ENCODE measurements around the gene THBS3.
A peak's percentile ranks its signal among the peaks of the same experiment; 100 is the strongest.
"Not testable (repeated sequence)": the region's sequence is repeated elsewhere in the genome, so short reads cannot be mapped to it uniquely, and the experiment has no call there.

Gene THBS3

DNA sequence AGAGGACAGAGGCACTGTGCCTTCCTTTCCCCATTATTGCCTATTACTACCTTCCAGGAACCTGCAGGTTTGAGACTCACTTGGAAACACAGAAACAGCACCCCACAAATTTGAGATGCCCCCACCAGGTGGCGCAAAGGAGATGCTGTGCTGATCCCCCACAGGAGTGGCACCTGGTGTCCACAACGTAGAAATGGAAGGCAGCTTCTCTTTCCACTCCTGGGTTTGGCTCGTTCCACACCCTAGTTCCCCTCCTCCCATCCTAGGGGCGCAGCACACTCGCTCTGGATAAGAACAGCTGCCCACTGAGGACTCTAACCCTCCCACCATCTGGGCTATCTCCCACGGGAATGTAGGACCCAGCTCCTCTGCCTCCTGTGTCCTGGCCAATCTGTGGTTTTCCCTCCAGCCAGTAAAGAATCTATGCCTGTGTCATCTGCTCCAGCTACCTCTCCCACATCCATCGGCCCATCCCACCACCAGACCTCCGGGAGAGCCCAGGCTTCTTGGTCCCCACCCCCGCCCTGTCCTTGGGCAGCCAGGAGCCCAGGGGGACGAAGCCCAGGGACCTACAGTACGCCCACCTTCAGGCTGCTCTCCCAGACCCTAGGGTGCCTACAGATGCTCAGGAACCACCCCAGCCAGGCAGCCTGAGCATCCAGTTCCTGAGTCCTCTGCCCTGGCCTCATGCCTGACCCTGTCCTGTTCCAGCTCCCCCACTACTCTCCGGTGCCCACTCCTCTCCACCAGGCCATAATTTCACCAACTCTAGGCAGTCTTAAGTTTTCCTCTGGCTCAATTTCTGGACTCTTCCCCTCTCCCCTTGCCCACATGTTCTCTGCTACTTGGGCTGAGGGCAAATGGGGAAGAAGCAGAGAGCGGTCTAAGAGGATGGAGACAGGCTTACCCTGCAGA is 549 bp downstream of the THBS3 start:
- DNase-seq = peak; percentile 86

DNA sequence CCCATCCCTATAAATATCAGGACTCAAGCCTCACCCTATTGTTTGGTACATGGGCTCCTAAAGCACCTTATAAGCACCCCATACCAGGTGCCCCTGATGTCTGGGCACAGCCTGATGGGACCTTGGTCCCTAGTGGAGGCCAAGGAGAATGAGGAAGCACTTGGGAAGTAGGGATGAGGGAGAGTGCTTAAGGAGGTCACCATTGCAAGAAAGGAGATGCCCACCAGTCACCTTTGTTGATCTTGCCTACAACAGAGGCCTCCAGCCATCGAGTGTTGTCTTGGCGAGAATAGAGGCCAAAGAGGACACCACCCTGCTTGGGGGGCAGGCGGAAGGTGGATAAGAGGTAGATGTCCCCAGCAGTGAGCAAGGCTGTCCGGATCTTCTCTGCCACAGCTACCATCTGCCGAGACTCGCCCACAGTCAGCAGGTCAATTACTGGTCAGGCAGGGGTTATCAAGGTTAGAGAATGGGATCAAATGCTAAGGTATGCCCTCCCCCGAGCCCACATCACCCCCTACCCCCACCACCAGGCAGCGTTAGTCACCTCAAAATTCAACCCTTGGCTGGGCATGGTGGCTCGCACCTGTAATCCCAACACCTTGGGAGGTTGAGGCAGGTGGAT is 1.6 kb downstream of the THBS3 start:
- DNase-seq = peak; percentile 21

DNA sequence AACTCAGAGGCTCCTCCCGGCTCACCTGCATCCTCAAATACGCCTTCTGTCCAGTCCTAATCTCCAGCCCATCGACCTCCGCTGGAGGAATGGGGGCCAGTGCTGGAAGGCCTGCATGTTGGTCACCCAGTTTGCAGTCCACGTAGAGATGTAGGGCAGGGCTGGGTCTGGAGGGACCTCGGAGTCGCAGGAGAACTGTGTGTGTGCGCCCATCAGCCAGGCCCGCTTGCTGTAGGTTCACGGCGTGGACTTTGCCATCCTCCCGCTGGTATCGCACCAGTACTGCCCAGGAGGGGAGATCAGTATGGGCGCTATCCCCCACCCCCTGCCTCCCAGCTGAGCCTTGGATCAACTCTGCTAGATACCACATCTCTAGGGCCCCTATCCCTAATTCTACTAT is 2.7 kb downstream of the THBS3 start:
- no peak for DNase-seq

DNA sequence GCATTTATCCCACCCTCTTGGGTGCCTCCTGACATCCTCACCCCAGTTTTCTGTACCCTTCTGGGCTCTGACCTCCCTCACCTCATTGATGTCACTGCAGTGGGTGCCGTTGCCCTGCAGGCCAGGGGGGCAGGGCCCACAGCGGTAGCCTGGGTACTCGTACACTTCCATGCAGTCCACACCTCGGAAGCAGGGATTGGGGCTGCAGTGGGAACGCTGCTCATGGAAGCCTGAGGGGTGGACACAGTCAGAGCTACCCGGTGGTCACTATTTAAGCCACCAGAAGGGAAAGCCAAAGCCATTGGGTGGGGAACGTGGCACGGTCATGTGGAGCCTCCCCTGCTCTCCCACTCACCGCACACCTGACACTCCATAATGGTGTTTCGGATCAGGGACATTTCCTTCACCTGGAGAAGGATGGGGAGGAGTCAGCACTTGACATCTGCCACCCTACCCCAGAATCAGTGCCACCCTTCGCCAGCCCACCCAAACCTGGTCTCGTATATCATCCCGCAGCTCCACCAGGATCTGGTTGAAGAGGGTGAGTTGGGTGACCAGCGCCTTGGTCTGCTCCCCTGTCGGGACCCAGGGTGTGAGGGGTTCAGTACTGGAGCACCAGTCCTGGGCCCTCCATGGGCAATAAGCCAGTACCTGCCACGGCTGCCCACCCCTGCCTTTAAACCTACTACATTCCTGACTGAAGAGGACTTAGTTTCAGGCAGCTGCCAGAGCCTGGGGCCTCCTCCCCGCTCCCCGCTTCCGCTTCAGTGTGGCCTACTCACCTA is 4.8 kb downstream of the THBS3 start:
- DNase-seq = peak; percentile 30

DNA sequence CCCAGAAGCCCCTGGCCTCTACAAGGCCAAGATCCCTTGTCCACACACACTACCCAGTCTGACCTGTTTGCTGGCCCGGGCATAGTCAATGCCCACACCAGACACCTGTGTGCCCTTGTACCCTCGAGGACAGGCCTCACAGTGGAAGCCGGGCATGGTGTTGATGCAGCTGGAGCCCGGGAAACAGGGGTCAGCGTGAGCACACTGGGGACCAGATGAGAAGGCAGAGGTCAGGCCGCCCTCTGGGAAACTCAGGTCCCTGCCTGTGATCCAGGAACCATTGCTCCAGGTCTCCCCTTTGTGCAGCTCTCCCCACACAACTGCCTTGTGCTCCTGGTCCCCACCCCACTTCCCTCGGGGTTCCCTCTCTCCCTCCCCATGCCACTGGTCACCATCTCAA is 5.5 kb downstream of the THBS3 start:
- DNase-seq = peak; percentile 39

DNA sequence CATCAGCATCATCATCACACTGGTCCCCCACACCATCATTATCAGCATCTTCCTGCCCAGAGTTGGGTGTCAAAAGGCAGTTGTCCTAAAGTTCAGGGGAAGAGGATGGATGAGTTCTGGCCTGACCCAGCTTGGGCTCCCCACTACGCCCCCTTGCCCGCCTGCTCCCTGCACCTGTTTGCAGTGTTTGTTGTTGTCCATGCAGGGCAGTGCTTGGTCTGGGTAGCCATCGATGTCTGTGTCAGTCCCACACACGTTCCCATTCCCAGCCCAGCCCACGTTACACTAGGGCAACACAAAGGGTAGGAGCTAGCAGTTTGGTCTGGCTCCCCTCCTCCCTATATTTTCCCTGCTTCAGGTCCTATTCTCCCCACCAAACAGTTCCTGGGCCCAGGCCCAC is 6.8 kb downstream of the THBS3 start:
- peak; percentile 23 for DNase-seq

DNA sequence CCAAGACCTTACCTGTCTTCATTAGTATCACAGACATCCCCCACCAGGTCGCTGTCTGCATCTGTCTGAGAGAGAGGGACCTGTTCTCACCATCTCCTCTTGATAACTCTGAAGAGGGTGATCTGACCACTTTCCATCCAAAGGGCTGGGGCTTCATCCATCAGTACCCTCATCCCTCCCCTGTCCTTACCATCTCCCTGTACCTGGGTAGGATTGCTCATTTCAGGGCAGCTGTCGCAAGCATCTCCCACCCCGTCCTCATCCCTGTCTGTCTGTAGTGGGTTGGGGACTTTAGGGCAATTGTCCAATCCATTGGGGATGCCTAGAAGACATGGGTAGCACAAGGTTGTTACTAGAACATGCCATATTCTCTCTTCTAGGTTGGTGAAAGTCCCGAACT is 7.9 kb downstream of the THBS3 start:
- no peak for DNase-seq

DNA sequence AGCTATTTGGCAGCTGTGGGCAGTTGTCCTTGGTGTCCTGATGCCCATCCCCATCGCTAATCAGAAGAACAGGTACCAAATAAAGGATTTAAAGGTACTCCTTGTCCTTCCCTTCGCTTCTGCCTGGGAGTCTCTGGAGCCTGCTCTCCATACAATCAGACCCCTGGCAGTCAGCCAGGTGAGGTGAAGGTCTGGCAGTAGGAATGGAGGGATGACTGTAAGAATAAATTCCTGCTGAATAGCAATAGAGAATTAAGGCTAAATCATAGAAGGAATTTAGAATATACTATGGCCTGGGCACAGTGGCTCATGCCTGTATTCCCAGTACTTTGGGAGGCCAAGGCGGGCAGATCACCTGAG is 9.2 kb downstream of the THBS3 start:
- peak; percentile 16 for DNase-seq

DNA sequence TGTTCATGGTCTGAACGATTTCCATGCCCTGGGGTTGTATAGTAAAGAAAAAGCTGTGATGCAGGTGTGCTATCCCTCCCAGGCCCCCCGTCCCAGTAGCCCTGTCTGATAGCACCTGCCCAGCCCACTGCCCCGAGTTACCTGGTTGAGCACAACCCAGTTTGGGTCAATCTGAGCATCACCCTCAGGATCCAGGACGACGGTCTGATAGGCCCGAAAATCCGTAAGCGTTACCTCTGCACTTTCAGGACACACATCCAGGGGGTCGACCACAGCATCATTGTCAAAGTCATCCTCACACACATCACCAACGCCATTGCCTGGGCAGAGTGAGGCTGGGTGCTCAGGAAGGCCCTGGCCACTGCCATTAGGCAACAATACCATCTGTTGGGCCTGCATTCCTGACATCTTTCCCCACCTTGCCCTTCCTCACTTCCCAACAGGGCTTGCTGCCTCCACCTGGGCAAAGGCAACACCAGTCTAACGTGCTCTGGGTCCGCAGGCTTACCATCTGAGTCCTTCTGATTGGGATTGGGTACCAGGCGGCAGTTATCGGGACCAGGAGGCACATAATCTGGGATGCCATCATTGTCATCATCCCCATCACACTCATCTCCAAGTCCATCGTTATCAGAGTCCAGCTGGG is 9.7 kb downstream of the THBS3 start:
- DNase-seq = peak; percentile 25

DNA sequence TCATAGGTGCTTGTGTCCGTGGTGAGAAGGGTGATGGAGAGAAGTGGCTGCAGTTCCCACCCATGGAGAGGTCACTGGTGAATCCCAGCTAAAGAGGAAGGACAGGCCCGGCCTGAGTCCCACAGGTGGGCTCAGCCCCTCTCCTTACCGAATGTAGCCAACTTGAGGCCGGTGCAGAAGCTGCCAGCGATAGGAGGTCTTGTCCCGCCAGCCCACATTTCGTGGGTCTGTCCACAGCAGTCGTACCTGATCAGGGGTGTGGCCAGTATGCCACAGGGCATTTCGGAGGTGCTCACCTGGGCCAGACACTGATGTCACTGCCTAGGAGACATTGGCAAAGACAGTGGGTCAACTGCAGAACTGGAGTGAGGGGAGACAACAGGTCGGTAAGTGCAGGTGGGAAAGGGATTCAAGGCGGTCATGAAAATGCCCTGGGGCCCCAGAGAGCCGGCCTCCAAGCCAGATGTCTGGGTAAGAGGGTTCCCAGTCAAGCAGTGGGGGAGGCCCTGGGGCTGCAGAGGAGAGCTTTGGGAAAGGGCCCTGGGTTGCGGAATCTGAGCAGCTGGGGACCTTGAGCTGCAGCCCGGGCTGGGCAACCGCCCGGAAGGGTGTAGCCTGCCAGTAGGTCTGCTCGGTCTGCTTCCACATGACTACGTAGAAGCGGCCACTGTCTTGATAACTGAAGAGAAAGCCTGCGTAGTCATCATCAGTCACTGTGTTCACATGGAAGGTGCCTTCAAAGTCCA is 10.6 kb downstream of the THBS3 start:
- peak; percentile 43 for DNase-seq

DNA sequence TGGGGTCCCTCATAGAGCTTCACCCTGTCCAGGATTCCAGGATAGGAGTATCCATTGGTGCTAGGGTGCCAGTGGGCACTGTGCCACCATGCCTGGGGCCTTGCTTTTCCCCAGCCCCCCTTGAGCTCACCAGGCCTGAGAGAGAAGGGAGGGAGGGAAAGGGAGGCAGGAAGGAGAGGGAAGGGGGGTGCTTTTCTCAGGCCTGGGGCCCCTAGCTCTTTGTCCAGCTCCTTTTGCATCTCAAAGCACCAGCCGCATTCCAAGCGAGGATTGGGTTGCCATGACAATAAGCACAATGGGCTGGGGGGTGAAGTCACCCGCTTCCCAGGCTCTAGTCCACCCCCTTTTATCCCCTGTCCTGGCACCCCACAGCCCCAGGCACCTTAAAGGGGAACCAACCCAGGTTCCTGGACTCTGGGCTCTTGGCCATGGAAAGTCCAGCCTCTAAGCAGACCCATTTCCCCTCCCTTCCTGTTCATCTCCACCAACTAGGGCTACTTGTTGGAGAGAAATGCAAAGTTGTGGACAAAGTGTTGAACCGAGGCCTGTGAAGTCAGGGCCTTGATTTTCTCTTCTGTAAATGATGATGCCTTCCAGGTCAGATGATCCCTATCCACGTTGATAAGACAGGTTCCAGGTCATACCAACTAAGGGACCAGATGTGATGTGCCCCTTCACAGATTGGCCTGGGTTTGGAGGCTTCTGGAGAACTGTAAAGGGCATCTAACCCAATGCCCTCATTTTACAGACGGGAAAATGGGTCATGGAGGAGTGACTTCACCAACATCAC is 11.4 kb downstream of the THBS3 start:
- no peak for DNase-seq

DNA sequence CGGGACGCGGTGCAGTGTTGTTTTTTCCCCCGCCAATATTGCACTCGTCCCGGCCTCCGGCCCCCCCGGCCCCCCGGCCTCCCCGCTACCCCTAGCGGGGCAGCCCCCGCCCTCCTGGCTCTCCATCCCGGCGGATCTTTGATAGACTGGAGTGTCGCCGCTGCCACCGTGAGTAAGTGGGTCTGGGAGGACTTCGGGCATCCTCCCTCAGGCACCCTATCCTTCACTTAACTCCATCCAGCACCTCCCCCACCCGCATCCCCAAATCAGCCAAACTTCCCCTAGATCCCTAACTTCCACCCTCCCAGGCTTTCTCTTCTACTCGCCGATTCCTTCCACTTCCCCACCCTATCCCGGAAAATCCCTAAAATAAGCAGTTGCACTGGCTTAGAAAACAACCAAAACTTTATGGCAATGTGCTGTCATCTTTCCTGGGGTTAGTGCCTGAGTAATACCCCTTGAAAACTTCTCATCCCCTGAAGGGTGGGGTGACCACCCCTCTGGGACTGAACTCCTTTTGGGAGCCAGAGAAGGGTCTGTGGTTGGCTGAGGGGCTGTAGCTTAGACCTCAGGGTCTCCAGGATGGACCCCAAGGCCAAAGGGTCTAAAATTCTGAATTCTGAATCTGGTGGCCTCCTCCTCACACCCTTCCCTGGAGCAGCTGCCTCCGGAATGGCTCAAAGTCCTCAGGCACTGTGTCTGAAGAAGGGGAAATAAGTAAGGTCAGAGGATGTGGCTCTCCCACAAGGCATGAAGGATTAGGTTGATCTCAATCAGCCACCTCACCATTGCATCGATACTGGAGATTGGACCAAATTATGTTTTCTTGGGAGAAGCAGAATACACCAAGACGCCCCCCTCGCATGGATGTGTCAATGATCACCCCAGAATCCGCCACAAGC is 12.2 kb downstream of the THBS3 start:
- peak; percentile 41 for DNase-seq

DNA sequence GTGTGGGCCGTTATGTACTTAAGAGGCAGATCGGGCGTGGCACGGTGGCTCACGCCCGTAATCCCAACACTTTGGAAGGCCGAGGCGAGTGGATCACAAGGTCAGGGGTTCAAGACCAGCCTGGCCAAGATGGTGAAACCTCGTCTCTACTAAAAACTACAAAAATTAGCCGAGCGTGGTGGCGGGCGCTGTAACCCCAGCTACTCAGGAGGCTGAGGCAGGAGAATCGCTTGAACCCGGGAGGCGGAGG is 13.8 kb downstream of the THBS3 start:
- DNase-seq = not testable (repeated sequence)

DNA sequence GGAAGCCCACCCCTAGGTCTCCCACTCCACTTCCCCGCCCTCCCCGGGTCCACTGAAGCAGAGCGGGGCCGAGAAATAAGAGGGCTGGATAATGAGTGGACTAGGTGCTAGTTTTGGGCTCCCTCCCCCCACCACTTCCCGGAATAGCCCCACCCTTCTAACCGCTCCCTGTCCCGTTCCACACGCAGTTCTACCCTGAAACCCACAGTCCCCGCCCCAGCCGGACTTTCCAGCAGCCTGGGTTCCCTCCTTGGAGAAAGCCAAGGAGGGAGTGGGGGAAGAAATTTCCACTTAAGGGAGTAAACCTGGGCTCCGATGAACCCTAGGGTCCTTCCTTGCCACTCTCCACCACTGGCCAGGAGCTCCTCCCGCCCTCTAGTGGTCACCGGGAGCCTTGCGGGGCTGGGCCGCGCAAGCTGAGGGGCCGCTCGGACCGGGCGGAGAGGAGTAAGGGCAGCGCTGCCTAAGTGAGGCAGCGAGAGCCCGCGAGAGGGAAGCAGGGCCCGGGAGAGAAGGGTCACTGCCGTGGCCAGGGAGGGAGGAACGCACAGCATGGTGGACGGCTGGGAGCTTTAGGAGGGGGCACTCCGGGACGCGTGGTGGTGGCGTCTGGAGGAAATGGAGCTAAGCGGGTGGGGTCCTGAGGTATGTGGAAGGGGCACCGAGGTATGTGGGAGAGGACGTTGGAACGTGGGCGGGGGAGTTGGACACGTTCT is 14.3 kb downstream of the THBS3 start:
- peak; percentile 94 for DNase-seq

DNA sequence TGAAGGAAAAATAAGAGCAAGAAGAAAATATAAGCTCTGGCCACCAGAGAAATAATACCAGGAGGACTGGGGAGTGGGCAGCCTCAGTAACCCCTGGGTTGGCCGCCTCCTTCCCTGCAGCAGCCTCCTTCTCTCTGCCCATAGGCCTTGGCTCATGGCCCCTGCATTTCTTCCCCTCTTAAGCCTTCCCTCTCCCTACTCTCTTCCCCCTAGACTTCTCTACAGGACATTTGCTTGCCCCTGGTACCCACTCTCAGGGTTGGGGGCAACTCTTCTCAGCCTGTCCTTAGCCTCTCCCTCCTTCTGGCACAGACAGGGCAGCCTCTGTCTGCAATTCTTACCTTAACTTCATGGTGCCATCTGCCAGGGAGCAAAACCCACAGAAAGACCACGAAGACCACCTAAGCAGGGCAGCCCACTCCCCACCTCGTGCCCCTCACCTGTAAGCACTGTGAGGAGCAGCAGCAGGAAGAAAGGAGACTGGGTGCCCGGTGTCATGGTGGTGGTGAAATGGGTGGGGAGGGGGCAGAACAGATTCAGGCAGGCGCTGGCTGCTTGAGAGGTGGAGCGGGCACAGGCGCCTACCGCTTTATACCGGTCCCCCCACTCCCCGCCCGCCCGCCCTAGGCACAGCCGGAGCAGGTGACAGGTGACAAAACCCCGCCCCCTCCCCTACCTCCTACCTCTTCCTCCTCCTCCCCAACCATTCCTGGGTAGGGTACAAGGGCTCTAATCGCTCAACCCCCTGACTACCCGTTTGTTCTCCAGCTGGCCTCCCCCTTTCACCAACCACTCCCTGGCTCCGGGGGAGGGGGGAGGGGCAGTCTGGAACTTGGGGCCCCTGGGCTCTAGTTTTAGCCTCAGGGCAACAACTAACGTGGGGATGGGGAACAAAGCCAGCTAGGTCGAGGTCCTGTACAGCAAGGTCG is 15.1 kb downstream of the THBS3 start:
- no peak for DNase-seq

DNA sequence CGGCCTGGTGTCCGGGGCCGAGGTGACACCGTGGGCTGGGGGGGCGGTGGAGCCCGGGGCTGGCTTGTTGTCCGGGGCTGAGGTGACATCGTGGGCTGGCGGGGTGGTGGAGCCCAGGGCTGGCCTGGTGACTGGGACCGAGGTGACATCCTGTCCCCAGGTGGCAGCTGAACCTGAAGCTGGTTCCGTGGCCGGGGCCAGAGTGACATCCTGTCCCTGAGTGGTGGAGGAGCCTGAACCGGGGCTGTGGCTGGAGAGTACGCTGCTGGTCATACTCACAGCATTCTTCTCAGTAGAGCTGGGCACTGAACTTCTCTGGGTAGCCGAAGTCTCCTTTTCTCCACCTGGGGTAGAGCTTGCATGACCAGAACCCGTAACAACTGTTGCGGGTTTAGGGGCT is 15.8 kb downstream of the THBS3 start:
- DNase-seq = peak; percentile 47

DNA sequence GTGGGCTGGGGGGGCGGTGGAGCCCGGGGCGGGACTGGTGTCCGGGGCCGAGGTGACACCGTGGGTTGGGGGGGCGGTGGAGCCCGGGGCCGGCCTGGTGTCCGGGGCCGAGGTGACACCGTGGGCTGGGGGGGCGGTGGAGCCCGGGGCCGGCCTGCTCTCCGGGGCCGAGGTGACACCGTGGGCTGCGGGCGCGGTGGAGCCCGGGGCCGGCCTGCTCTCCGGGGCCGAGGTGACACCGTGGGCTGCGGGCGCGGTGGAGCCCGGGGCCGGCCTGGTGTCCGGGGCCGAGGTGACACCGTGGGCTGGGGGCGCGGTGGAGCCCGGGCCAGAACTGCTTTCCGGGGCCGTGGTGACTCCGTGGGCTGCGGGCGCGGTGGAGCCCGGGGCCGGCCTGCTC is 17.8 kb downstream of the THBS3 start:
- DNase-seq = not testable (repeated sequence)

DNA sequence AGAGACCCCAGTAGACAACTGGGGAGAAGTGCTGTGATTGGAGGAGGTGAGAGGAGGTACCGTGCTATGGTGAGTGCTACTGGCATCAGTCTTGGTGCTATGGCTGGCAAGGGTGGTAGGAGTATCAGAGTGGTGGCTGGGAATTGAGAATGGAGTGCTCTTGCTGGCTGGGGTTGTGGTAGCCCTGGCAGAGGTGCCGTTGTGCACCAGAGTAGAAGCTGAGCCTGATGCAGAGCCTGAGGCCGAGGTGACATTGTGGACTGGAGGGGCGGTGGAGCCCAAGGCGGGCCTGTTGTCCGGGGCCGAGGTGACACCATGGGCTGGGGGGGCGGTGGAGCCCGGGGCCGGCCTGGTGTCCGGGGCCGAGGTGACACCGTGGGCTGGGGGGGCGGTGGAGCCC is 19.4 kb downstream of the THBS3 start:
- DNase-seq = peak; percentile 23

DNA sequence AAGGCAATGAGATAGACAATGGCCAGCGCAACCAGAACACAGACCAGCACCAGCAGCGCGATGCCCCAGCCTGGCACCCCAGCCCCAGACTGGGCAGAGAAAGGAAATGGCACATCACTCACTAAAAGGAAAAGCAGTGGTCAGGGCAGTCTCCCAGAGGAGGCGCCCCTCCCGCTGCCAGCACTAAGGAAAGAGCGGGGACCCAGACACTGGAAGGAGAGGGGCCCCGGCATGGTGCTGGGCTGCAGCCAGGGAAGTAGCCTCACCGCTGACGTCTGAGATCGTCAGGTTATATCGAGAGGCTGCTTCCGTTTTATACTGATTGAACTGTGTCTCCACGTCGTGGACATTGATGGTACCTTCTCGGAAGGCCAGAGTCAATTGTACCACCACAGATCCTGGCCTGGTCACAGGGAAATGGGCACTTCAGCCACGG is 20.2 kb downstream of the THBS3 start:
- peak; percentile 21 for DNase-seq
